GF-D8 (cell line): Measurements from ENCODE around the gene TEDC2.

Experiments used
- DNase-seq: peaks from one replicate; lab custom pipeline; 2025; lab: John Stamatoyannopoulos, UW

Gene TEDC2

GRCh38 chr16:2465653-2466415, 5.9 kb downstream of the TEDC2 start:
- DNase-seq = no peak

- no peak for DNase-seq
Measured at GRCh38 chr16:2466667-2467527, 7.0 kb downstream of the TEDC2 start.

GRCh38 chr16:2467528-2468232, 7.8 kb downstream of the TEDC2 start:
- DNase-seq = no peak

- no peak for DNase-seq
Measured at GRCh38 chr16:2468233-2468724, 8.4 kb downstream of the TEDC2 start.

GRCh38 chr16:2468725-2469398, 9.0 kb downstream of the TEDC2 start:
- DNase-seq = peak; percentile 84

- DNase-seq = no peak
Measured at GRCh38 chr16:2469399-2470233, 9.7 kb downstream of the TEDC2 start.

GRCh38 chr16:2470234-2470601, 10.3 kb downstream of the TEDC2 start:
- DNase-seq = no peak

- no peak for DNase-seq
Measured at GRCh38 chr16:2470603-2471015, 10.7 kb downstream of the TEDC2 start.

GRCh38 chr16:2471016-2471652, 11.2 kb downstream of the TEDC2 start, which contains the start of gene NTN3:
TSS of gene NTN3 (plus strand) at chr16:2471297. CDS start at chr16:2471702, 405 bp downstream.
- DNase-seq = no peak

GRCh38 chr16:2471653-2472487, 12.0 kb downstream of the TEDC2 start:
- DNase-seq = no peak

GRCh38 chr16:2472488-2472864, 12.6 kb downstream of the TEDC2 start:
- no peak for DNase-seq

GRCh38 chr16:2472885-2473445, 13.1 kb downstream of the TEDC2 start:
- no peak for DNase-seq

- no peak for DNase-seq
Measured at GRCh38 chr16:2473446-2473926, 13.6 kb downstream of the TEDC2 start.

- DNase-seq = no peak
Measured at GRCh38 chr16:2473999-2474876, 14.3 kb downstream of the TEDC2 start.

GRCh38 chr16:2474877-2475412, 15.0 kb downstream of the TEDC2 start, which contains the start of gene TBC1D24:
TSS of gene TBC1D24 (plus strand) at chr16:2475127. CDS start at chr16:2496149, 21,022 bp downstream.
- peak; percentile 60 for DNase-seq

GRCh38 chr16:2475413-2476344, 15.8 kb downstream of the TEDC2 start:
- DNase-seq = no peak
